HCT116 (cell line): ENCODE data around the gene CARD8. TPM values are rescaled to one million over a fixed set of nuclear protein-coding genes. Genes with fewer than 3 reads are reported as not detected.
A peak's percentile ranks its signal among the peaks of the same experiment; 100 is the strongest.

Experiments used
- ATAC-seq: fragments of 200-7000 bp; cut with Tn5 transposase; 2 replicates; pipeline ENCODE4 v1.9.1; 2020; ENCODE audit warnings: mild to moderate bottlenecking, moderate library complexity
- BruUV-seq: library from RNA; stranded (reverse); fragments of 400-500 nt; replicated peaks from 2 replicates; lab custom pipeline; 2021; lab: Mats Ljungman, UMichigan
- CTCF ChIA-PET: fragments of 300-600 bp; sonication (Branson Sonifier 250); formaldehyde crosslinking; loops from one replicate; lab custom pipeline; 2021; ENCODE audit warnings: antibody characterized with exemption; lab: Charles Lee
- POLR2A ChIA-PET: fragments of 300-600, 350-600 bp; sonication (Branson Sonifier 250); formaldehyde crosslinking; loops from one replicate; lab custom pipeline; 2021; ENCODE audit warnings: antibody characterized with exemption; lab: Charles Lee
- RAD21 ChIA-PET, 2 experiments: fragments of 300-600 bp; sonication (Branson Sonifier 250); formaldehyde crosslinking; loops; one replicate each; lab custom pipeline; 2023; ENCODE audit warnings: low total read pairs in 2 of 2; ENCODE audit not compliant: uncharacterized antibody in 2 of 2, unreplicated experiment in 2 of 2, low non-redundant PET in 1 of 2; lab: Charles Lee
- DNase-seq: peaks from one replicate; pipeline ENCODE4 v3.0.0-alpha.2; 2010; ENCODE audit warnings: low read depth, low spot score
- H2AFZ ChIP-seq: fragments of 200-600 bp; shearing (Covaris generic), sonication (generic); 2 replicates; pipeline ENCODE4 v1.6.1; 2017; ENCODE audit warnings: low read depth, mixed run types, mixed read lengths, antibody characterized with exemption, low read length; ENCODE audit not compliant: poor library complexity, severe bottlenecking
- H3K27ac ChIP-seq: 2 replicates; pipeline ENCODE4 v1.5.1; 2012; ENCODE audit warnings: low read depth, low read length
- H3K27me3 ChIP-seq: fragments of 200-600 bp; sonication (generic); 2 replicates; pipeline ENCODE4 v1.6.1; 2016; ENCODE audit warnings: mixed run types, low read length, mixed read lengths; ENCODE audit not compliant: insufficient read depth
- H3K36me3 ChIP-seq, 2 experiments: fragments of 200-500 bp in 1 of 2; fragments of 200-600 bp in 1 of 2; sonication (Bioruptor generic) in 1 of 2; sonication (generic) in 1 of 2; 2 replicates each; pipeline versions ENCODE4 v1.5.1 to v1.6.1; 2014 to 2016; ENCODE audit warnings: low read length in 2 of 2, inconsistent platforms in 1 of 2, mixed read lengths in 1 of 2, mixed run types in 1 of 2; ENCODE audit not compliant: insufficient read depth in 2 of 2, control insufficient read depth in 1 of 2
- H3K4me1 ChIP-seq, 2 experiments: fragments of 200-600 bp in 1 of 2; sonication (generic) in 1 of 2; 2 replicates each; pipeline versions ENCODE4 v1.5.1 to v1.6.1; 2012 to 2017; ENCODE audit warnings: low read length in 2 of 2, inconsistent platforms in 1 of 2, mild to moderate bottlenecking in 1 of 2, mixed read lengths in 1 of 2, mixed run types in 1 of 2, moderate library complexity in 1 of 2; ENCODE audit not compliant: insufficient read depth in 2 of 2, control insufficient read depth in 1 of 2
- H3K4me2 ChIP-seq: fragments of 200-600 bp; sonication (generic); 2 replicates; pipeline ENCODE4 v1.6.1; 2017; ENCODE audit warnings: mixed run types, low read length, mixed read lengths
- H3K4me3 ChIP-seq, 2 experiments: fragments of 200-600 bp in 1 of 2; sonication (generic) in 1 of 2; replicated peaks in 1 of 2; 2 replicates each; pipeline ENCODE4 v1.5.1; 2011 to 2016; ENCODE audit warnings: low read length in 2 of 2, control low read depth in 1 of 2, low read depth in 1 of 2, mild to moderate bottlenecking in 1 of 2, mixed read lengths in 1 of 2, mixed run types in 1 of 2
- H3K79me2 ChIP-seq: fragments of 200-600 bp; sonication (generic); 2 replicates; pipeline ENCODE4 v1.6.1; 2017; ENCODE audit warnings: mild to moderate bottlenecking, mixed run types, low read length, moderate library complexity, mixed read lengths; ENCODE audit not compliant: insufficient read depth
- H3K9ac ChIP-seq: fragments of 200-600 bp; sonication (generic); 2 replicates; pipeline ENCODE4 v1.6.1; 2016; ENCODE audit warnings: low read length, mixed read lengths
- H3K9me2 ChIP-seq: fragments of 200-600 bp; sonication (generic), shearing (Covaris generic); 2 replicates; pipeline ENCODE4 v1.6.1; 2017; ENCODE audit warnings: mixed run types, mild to moderate bottlenecking, moderate library complexity; ENCODE audit not compliant: insufficient read depth
- H3K9me3 ChIP-seq, 2 experiments: fragments of 200-500 bp in 1 of 2; fragments of 200-600 bp in 1 of 2; sonication (Bioruptor generic) in 1 of 2; sonication (generic) in 1 of 2; 2 replicates each; pipeline ENCODE4 v1.6.1; 2014 to 2017; ENCODE audit warnings: low read length in 2 of 2, mixed read lengths in 2 of 2, inconsistent platforms in 1 of 2, low read depth in 1 of 2, mild to moderate bottlenecking in 1 of 2, mixed run types in 1 of 2, moderate library complexity in 1 of 2; ENCODE audit not compliant: control insufficient read depth in 1 of 2, insufficient read depth in 1 of 2
- H4K20me1 ChIP-seq: fragments of 200-600 bp; sonication (generic), shearing (Covaris generic); 2 replicates; pipeline ENCODE4 v1.6.1; 2017; ENCODE audit warnings: mixed run types, mild to moderate bottlenecking, moderate library complexity; ENCODE audit not compliant: insufficient read depth
- CEBPB ChIP-seq: IDR thresholded peaks from 2 replicates; pipeline ENCODE4 v1.6.1; 2012; ENCODE audit warnings: low read depth
- CTCF ChIP-seq, 3 experiments: fragments of 200-600 bp in 1 of 3; sonication (generic) in 1 of 3; IDR thresholded peaks in 2 of 3; conservative IDR thresholded peaks in 1 of 3; 2 replicates each; pipeline ENCODE4 v1.5.1; 2012 to 2017; ENCODE audit warnings: low read depth in 2 of 3, low read length in 2 of 3, antibody characterized with exemption in 1 of 3, borderline replicate concordance in 1 of 3, control low read depth in 1 of 3, mild to moderate bottlenecking in 1 of 3, mixed read lengths in 1 of 3, mixed run types in 1 of 3, moderate library complexity in 1 of 3; ENCODE audit not compliant: insufficient read depth in 1 of 3
- EGR1 ChIP-seq: IDR thresholded peaks from 2 replicates; pipeline ENCODE4 v1.6.1; 2012; ENCODE audit warnings: low read depth
- ELF1 ChIP-seq: IDR thresholded peaks from 2 replicates; pipeline ENCODE4 v1.6.1; 2012; ENCODE audit warnings: low read depth, borderline replicate concordance
- EZH2 ChIP-seq: fragments of 200-600 bp; sonication (generic); IDR thresholded peaks from 2 replicates; pipeline ENCODE4 v1.6.1; 2017; ENCODE audit warnings: antibody characterized with exemption, mixed run types
- EZH2phosphoT487 ChIP-seq: fragments of 200-600 bp; IDR thresholded peaks from 2 replicates; pipeline ENCODE4 v1.6.1; 2018; ENCODE audit warnings: antibody characterized with exemption, borderline replicate concordance
- JUND ChIP-seq: IDR thresholded peaks from 2 replicates; pipeline ENCODE4 v1.6.1; 2012
- MAX ChIP-seq: IDR thresholded peaks from 2 replicates; pipeline ENCODE4 v1.6.1; 2012
- POLR2AphosphoS5 ChIP-seq: IDR thresholded peaks from 2 replicates; pipeline ENCODE4 v1.6.1; 2011; ENCODE audit warnings: mild to moderate bottlenecking, low read depth, low read length, moderate library complexity
- RAD21 ChIP-seq: IDR thresholded peaks from 2 replicates; pipeline ENCODE4 v1.6.1; 2012; ENCODE audit warnings: low read depth, mild to moderate bottlenecking
- REST ChIP-seq: IDR thresholded peaks from 2 replicates; pipeline ENCODE4 v1.6.1; 2012; ENCODE audit warnings: low read depth
- SIN3A ChIP-seq: IDR thresholded peaks from 2 replicates; pipeline ENCODE4 v1.6.1; 2012; ENCODE audit warnings: low read depth
- SRF ChIP-seq: IDR thresholded peaks from 2 replicates; pipeline ENCODE4 v1.6.1; 2012; ENCODE audit warnings: low read depth
- YY1 ChIP-seq: IDR thresholded peaks from 2 replicates; pipeline ENCODE4 v1.6.1; 2011; ENCODE audit warnings: low read length, low read depth, moderate library complexity, mild to moderate bottlenecking; ENCODE audit not compliant: insufficient replicate concordance; ENCODE audit errors: extremely low read depth
- ZBTB33 ChIP-seq: IDR thresholded peaks from 2 replicates; pipeline ENCODE4 v1.6.1; 2011; ENCODE audit warnings: mild to moderate bottlenecking, low read length, moderate library complexity; ENCODE audit not compliant: insufficient replicate concordance; ENCODE audit errors: extremely low read depth
- ZFX ChIP-seq: fragments of 450-650 bp; IDR thresholded peaks from 2 replicates; pipeline ENCODE4 v1.6.1; 2017
- ZNF274 ChIP-seq: fragments of 200-500 bp; sonication (Bioruptor generic); IDR thresholded peaks from 2 replicates; pipeline ENCODE4 v1.6.1; 2014; ENCODE audit warnings: mild to moderate bottlenecking, low read depth, low read length, inconsistent platforms
- intact Hi-C: fragments of 100-400 bp; cut with micrococcal nuclease; formaldehyde crosslinking; loops from 2 replicates; pipeline ENCODE4 v1.10.0; 2022
- total RNA-seq: library from RNA; stranded (reverse); gene quantifications from one replicate; pipeline ENCODE4 v1.2.1, GENCODE V29; 2021; ENCODE audit not compliant: unreplicated experiment

The CARD8 gene
- total RNA-seq, 1 experiment from 2014 or later = 17.5 TPM

- H3K4me3 ChIP-seq = peak overlapping the region; percentile 95 to 100
- no peak overlapping the region for H2AFZ ChIP-seq
- POLR2A ChIA-PET = interaction anchor here (2.6 kb wide), 1 partner anchor 33 kb away, joined by 13 read pairs; no protein-coding TSS in a partner anchor
- peak; percentile 12 for ATAC-seq
- RAD21 ChIA-PET = no interaction called here
- H3K4me1 ChIP-seq = peaks cover 10 to 15% of the 10 kb centered on the region in 2 experiments; a peak in 3 of 4 replicates
- CTCF ChIA-PET = no interaction called here
- H3K79me2 ChIP-seq = peaks cover 52% of the 10 kb centered on the region
- DNase-seq = no peak
- BruUV-seq = TSS peak; percentile 37
- H3K9me3 ChIP-seq = no peaks in the 10 kb centered on the region
- H3K4me2 ChIP-seq = peak overlapping the region; percentile 100
- H4K20me1 ChIP-seq = no peaks in the 10 kb centered on the region; the same call in 1 of the 2 replicates
- H3K9me2 ChIP-seq = no peaks in the 10 kb centered on the region
- H3K27ac ChIP-seq = peak overlapping the region; percentile 98
- H3K36me3 ChIP-seq = peaks cover 8 to 22% of the 10 kb centered on the region in 2 experiments; a peak in 3 of 4 replicates
- H3K27me3 ChIP-seq = no peaks in the 10 kb centered on the region
- intact Hi-C loops = no loop called here
- H3K9ac ChIP-seq = peak overlapping the region; percentile 99
- TF ChIP-seq CEBPB (no peak), RAD21 (no peak), EGR1 (no peak), MAX (no peak; the same call in 1 of the 2 replicates), ZFX (no peak), CTCF (IDR thresholded peaks at IDR 0.05 in 2 of 3, conservative IDR thresholded peaks at IDR 0.05 in 1 of 3; ENCODE audit: borderline replicate concordance in 1 of 3, insufficient read depth in 1 of 3, low read depth in 2 of 3, low read length in 2 of 3) (no peak), ELF1 (no peak), REST (no peak), ZNF274 (no peak), SIN3A (no peak), JUND (no peak), ZBTB33 (no peak), EZH2phosphoT487 (no peak), YY1 (no peak), EZH2 (no peak), POLR2AphosphoS5 (no peak; the same call in 1 of the 2 replicates), SRF (no peak)
Observed at GRCh38 chr19:48170817-48171347, 84.8 kb downstream of the CARD8 start.
